GM12873 (cell line): ENCODE data around the gene CHMP2A.

Source experiments
- TF ChIP-seq, protein P1 (sequence below): IDR thresholded peaks from 2 replicates; pipeline ENCODE4 v1.5.1; 2012; ENCODE audit warnings: low read depth, mild to moderate bottlenecking, moderate library complexity, low read length, control low read depth; ENCODE audit not compliant: insufficient read depth; ENCODE audit errors: missing control alignments

Gene CHMP2A

DNA sequence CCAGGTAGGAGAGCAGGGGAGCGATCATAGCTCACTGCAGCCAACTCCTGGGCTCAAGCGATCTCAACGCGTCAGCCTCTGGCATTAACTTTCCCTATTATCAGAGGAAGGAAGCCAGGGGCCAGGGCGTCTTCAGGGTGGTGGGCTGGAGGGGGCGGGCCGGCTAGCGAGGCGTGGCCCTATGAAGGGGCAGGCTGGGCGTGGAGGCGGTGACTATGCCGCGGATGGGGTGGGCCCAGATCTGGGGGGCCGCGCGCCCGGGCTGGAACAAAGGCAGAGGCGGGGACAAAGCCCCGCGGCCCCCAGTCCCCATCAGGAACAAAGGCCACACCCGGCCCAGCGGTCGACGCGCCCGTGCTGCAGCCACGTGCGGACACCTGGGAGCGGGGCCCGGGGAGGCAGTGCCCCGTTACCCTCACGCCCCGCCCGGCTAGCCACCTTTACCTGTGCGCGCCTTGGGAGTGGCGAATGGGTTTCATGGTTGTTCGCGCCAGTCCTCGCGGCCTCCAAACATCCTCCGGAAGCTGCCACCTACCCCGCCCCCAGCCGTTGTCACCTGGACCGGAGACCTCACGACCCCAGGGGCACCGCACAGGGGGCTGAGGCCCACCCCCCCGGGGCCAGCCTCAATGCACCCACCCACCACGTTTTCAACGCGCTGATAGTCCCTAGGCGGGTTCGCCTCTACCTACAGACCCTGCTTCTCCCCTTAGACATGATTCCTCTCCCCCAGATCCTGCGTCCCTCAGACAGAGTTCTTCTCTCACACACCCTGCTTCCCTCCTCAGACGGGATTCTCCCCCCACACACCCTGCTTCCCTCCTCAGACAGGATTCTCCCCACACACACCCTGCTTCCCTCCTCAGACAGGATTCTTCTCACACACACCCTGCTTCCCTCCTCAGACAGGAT, 16.4 kb downstream of the CHMP2A start:
- TF ChIP-seq, protein P1, sequence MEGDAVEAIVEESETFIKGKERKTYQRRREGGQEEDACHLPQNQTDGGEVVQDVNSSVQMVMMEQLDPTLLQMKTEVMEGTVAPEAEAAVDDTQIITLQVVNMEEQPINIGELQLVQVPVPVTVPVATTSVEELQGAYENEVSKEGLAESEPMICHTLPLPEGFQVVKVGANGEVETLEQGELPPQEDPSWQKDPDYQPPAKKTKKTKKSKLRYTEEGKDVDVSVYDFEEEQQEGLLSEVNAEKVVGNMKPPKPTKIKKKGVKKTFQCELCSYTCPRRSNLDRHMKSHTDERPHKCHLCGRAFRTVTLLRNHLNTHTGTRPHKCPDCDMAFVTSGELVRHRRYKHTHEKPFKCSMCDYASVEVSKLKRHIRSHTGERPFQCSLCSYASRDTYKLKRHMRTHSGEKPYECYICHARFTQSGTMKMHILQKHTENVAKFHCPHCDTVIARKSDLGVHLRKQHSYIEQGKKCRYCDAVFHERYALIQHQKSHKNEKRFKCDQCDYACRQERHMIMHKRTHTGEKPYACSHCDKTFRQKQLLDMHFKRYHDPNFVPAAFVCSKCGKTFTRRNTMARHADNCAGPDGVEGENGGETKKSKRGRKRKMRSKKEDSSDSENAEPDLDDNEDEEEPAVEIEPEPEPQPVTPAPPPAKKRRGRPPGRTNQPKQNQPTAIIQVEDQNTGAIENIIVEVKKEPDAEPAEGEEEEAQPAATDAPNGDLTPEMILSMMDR = no peak

DNA sequence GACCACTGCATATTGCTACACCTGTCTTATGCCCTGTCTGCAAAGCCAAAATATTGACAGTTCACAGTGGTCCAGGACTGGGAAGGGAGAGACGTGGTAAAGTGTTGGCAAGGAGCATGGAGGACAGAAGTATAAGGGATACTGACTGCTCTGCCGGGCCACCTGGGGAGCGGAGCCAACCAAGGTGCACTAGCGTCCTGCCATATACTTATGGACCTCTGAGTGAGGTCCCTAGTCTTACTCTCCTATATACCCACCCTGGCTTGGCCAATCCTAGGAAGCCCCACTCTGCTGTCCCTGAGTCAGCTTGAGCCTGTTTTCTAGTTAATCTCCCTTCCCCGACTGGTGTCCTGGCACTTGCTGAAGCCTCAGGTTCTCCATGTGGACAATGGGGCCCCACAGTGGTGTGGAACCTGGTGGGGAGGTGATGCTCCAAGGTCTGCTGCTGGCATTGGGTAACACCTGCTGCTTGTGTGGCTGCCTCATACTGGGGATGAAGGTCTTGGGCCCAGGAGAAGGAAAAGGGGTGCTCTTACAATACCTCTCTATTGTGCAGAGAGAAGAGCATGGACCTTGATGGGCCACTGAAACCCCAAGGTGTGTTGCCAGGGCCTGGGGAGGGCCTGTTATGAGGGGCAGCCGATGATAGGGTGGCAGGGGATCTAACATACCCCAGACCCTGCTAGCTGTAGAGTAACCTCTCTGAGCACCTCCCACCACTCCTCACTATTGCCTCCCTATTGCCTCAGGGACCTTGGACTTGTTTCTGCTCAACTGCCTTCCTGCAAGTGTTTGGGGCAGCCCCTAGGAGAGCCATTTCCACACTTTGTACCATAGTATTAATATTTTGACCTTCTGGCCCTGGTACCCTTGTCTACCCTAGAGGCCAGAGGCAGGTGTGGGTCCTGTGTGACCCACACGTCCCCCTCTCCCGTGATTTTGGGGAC, 17.8 kb downstream of the CHMP2A start:
- TF ChIP-seq, protein P1 = no peak

DNA sequence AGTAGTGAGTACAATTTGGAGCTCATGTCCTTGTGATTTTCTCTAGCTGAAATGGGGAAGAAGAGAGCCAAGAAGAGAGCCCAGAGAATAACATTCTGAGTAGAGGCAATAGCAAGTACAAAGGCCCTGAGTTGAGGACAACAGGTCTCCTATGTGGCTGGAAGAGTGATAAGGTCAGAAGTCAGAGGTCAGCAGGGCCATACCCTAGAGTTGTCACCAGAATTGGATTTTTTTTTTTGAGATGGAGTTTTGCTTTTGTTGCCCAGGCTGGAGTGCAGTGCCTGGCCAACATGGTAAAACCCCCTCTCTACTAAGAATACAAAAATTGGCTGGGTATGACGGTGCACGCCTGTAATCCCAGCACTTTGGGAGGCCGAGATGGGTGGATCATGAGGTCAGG, 19.0 kb downstream of the CHMP2A start:
- TF ChIP-seq, protein P1 = no peak

DNA sequence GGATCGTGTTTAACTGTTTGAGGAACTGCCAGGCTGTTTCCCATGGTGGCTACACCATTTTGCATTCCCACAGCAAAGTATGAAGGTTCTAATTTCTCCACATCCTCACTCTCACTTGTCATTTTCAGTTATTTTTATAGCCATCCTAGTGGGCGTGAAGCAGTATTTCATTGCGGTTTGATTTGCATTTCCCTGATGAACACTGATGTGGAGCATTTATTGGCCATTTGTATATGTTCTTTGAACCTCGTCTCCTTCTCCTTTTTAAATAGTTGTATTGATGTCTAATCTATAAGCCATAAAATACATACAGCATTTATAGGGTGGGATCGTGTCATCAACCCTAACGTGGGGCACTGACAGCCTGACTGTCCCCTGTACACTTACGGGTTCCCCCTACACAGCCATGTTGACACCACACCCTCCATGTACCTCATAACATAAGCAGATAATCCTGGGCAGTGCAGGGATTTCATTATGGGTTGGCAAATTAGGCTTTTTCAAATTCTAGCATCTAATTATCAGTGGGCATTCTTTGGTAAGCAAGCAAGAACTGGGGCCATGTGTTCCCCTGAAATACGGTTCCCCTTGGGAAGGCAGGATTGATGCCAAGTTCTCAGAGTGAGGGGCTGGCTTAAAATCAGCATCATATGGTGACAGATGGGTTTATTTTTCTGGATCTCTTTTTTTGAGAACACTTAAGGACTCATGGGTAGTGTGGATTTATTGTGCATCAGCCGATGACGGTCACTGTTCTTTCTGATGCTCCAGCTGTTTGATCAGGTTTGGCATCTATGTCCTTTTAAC, 23.7 kb downstream of the CHMP2A start:
- TF ChIP-seq, protein P1 = no peak

DNA sequence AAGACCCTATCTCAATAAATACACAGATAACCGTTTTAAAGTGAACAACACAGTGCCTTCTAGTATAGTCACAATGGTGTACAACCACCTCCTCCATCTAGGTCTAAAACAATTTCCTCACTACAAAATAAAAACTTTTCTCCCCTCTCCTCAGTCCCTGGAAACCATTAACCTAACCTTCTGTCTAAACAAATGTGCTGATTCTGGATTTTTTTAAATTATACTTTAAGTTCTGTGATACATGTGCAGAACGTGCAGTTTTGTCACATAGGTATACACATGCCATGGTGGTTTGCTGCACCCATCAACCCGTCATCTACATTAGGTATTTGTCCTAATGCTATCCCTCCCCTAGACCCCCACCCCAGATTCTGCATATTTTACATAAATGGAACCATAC, 25.5 kb downstream of the CHMP2A start:
- TF ChIP-seq, protein P1 = no peak

DNA sequence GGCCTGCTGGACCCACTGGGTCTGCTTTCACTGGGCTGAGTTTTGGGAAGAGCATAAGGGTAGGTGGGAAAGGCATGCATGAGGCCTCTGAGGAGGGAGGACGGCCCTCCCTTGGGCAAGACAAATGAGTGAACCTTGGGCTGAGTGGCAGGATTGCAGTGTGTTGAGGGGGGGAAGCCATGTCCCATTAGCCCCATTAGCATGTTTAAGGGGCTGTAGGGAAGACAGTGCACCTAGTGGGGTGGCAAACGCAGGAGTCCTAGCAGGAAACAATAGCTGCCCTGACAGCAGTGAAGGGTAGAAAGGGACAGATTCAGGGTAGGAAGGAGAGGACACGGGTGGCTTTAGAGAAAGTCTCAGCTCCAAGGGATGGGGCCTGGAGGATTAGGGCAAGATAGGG, 32.2 kb downstream of the CHMP2A start:
- TF ChIP-seq, protein P1 = no peak

DNA sequence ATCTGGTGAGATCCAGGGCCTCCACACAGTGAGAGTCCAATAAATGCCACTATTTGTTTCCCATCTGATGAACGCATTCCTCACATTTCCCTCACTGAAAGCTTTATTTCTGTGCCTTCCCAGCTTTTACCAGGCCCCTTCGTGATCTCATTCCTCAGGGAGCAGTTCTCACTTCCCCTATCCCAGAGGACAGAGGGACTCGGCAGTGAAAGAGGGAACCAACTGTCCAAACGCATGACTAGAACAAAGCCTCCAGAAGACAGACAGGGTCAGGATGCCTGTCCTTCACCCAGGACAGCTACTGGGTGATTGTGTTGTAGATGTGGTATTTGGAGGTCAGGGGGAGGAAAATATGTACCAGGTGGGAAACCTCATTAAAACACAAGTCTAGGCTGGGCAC, 33.3 kb downstream of the CHMP2A start:
- TF ChIP-seq, protein P1 = no peak
